Stomach (tissue), 4 donors: Measurements from ENCODE around the gene ALDH1L2.

ENCODE experiments used
- POLR2A ChIP-seq, 4 donors: fragments of 450-650 bp; IDR thresholded peaks; one replicate each; pipeline ENCODE4 v1.6.1; 2016; ENCODE audit warnings: antibody characterized with exemption in 4 of 4, control low read depth in 2 of 4, mild to moderate bottlenecking in 1 of 4, moderate library complexity in 1 of 4
- TF ChIP-seq, protein P1 (sequence below), 7 experiments: fragments of 450-650 bp in 4 of 7; fragments of 200-600 bp in 3 of 7; sonication (generic) in 3 of 7; IDR thresholded peaks; one replicate each; pipeline ENCODE4 v1.5.1; 2016 to 2019; ENCODE audit warnings: antibody characterized with exemption in 7 of 7, control low read depth in 2 of 7, mild to moderate bottlenecking in 1 of 7

- no peak for TF ChIP-seq POLR2A (IDR thresholded peaks at IDR 0.05)
- TF ChIP-seq, protein P1, sequence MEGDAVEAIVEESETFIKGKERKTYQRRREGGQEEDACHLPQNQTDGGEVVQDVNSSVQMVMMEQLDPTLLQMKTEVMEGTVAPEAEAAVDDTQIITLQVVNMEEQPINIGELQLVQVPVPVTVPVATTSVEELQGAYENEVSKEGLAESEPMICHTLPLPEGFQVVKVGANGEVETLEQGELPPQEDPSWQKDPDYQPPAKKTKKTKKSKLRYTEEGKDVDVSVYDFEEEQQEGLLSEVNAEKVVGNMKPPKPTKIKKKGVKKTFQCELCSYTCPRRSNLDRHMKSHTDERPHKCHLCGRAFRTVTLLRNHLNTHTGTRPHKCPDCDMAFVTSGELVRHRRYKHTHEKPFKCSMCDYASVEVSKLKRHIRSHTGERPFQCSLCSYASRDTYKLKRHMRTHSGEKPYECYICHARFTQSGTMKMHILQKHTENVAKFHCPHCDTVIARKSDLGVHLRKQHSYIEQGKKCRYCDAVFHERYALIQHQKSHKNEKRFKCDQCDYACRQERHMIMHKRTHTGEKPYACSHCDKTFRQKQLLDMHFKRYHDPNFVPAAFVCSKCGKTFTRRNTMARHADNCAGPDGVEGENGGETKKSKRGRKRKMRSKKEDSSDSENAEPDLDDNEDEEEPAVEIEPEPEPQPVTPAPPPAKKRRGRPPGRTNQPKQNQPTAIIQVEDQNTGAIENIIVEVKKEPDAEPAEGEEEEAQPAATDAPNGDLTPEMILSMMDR (IDR thresholded peaks at IDR 0.05), result no peak
These were observed 36.3 kb upstream of the ALDH1L2 start for GRCh38 chr12:105120551-105120950.
